IMR-90 (cell line): Measurements from ENCODE around the gene GRAMD1C.

Source experiments
- CEBPB ChIP-seq: IDR thresholded peaks from 2 replicates; pipeline ENCODE4 v1.6.1; 2012; ENCODE audit warnings: low read depth, low read length, improper control_type of control experiment
- CHD1 ChIP-seq: IDR thresholded peaks from 2 replicates; pipeline ENCODE4 v1.6.1; 2012; ENCODE audit warnings: low read depth, low read length, improper control_type of control experiment
- FOS ChIP-seq: fragments of 150-350 bp; IDR thresholded peaks from 2 replicates; pipeline ENCODE4 v1.6.1; 2016; ENCODE audit warnings: low read depth, low read length
- MAZ ChIP-seq: IDR thresholded peaks from 2 replicates; pipeline ENCODE4 v1.6.1; 2012; ENCODE audit warnings: low read depth, mild to moderate bottlenecking, low read length, improper control_type of control experiment, moderate library complexity, borderline replicate concordance
- MXI1 ChIP-seq: IDR thresholded peaks from 2 replicates; pipeline ENCODE4 v1.6.1; 2012; ENCODE audit warnings: low read depth, mild to moderate bottlenecking, low read length, moderate library complexity, borderline replicate concordance
- NFE2L2 ChIP-seq: fragments of 150-350 bp; IDR thresholded peaks from 2 replicates; pipeline ENCODE4 v1.6.1; 2016; ENCODE audit warnings: low read depth, mild to moderate bottlenecking, low read length
- POLR2A ChIP-seq: IDR thresholded peaks from 2 replicates; pipeline ENCODE4 v1.6.1; 2012; ENCODE audit warnings: mild to moderate bottlenecking, low read depth, low read length
- RAD21 ChIP-seq: IDR thresholded peaks from 2 replicates; pipeline ENCODE4 v1.6.1; 2012; ENCODE audit warnings: low read length, improper control_type of control experiment
- RCOR1 ChIP-seq: IDR thresholded peaks from 2 replicates; pipeline ENCODE4 v1.6.1; 2012; ENCODE audit warnings: mild to moderate bottlenecking, low read length, improper control_type of control experiment; ENCODE audit not compliant: insufficient replicate concordance
- RFX5 ChIP-seq: IDR thresholded peaks from 2 replicates; pipeline ENCODE4 v1.8.0; 2012; ENCODE audit warnings: low read depth, mild to moderate bottlenecking, low read length, moderate library complexity
- SMC3 ChIP-seq: fragments of 150-350 bp; IDR thresholded peaks from 2 replicates; pipeline ENCODE4 v1.6.1; 2016; ENCODE audit warnings: low read depth, mild to moderate bottlenecking, antibody characterized with exemption, low read length, moderate library complexity
- TF ChIP-seq, protein P1 (sequence below): conservative IDR thresholded peaks from 2 replicates; pipeline ENCODE4 v1.5.1; 2012; ENCODE audit warnings: mild to moderate bottlenecking, low read depth, low read length, improper control_type of control experiment
- TF ChIP-seq, protein P2 (sequence below): fragments of 150-350 bp; IDR thresholded peaks from 2 replicates; pipeline ENCODE4 v1.6.1; 2017; ENCODE audit warnings: mild to moderate bottlenecking, antibody characterized with exemption, low read length, low read depth
- TF ChIP-seq, protein P3 (sequence below): fragments of 150-350 bp; IDR thresholded peaks from 2 replicates; pipeline ENCODE4 v1.6.1; 2016; ENCODE audit warnings: low read depth, mild to moderate bottlenecking, low read length, moderate library complexity, borderline replicate concordance

DNA sequence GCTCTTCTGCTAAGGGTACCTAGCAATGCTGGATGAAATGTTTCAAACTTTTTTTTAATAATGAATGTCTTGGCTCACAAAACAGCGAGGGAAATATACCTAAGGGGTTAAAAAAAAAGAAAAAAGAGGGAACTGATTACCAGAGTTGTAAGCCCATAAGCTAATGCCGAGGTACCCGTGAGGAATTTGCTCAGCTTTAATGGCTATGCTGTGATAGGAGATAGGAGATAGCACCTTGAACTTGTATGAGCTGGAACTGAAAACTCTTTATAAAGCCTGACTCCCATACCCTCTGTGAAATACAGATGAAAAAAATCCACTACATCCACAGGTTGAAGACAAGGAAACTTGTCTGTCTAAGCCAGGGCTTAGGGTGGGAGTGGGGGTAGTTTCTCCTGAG lies 13.9 kb downstream of the GRAMD1C start:
- no peak for TF ChIP-seq FOS
- TF ChIP-seq POLR2A: no peak
- TF ChIP-seq, protein P1, sequence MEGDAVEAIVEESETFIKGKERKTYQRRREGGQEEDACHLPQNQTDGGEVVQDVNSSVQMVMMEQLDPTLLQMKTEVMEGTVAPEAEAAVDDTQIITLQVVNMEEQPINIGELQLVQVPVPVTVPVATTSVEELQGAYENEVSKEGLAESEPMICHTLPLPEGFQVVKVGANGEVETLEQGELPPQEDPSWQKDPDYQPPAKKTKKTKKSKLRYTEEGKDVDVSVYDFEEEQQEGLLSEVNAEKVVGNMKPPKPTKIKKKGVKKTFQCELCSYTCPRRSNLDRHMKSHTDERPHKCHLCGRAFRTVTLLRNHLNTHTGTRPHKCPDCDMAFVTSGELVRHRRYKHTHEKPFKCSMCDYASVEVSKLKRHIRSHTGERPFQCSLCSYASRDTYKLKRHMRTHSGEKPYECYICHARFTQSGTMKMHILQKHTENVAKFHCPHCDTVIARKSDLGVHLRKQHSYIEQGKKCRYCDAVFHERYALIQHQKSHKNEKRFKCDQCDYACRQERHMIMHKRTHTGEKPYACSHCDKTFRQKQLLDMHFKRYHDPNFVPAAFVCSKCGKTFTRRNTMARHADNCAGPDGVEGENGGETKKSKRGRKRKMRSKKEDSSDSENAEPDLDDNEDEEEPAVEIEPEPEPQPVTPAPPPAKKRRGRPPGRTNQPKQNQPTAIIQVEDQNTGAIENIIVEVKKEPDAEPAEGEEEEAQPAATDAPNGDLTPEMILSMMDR: no peak
- TF ChIP-seq, protein P2, sequence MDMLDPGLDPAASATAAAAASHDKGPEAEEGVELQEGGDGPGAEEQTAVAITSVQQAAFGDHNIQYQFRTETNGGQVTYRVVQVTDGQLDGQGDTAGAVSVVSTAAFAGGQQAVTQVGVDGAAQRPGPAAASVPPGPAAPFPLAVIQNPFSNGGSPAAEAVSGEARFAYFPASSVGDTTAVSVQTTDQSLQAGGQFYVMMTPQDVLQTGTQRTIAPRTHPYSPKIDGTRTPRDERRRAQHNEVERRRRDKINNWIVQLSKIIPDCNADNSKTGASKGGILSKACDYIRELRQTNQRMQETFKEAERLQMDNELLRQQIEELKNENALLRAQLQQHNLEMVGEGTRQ: no peak
- TF ChIP-seq MAZ: no peak
- TF ChIP-seq, protein P3, sequence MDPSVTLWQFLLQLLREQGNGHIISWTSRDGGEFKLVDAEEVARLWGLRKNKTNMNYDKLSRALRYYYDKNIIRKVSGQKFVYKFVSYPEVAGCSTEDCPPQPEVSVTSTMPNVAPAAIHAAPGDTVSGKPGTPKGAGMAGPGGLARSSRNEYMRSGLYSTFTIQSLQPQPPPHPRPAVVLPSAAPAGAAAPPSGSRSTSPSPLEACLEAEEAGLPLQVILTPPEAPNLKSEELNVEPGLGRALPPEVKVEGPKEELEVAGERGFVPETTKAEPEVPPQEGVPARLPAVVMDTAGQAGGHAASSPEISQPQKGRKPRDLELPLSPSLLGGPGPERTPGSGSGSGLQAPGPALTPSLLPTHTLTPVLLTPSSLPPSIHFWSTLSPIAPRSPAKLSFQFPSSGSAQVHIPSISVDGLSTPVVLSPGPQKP: no peak
- no peak for TF ChIP-seq MXI1
- TF ChIP-seq RAD21: no peak
- TF ChIP-seq RCOR1: no peak
- no peak for TF ChIP-seq CEBPB
- no peak for TF ChIP-seq NFE2L2
- TF ChIP-seq CHD1: no peak
- TF ChIP-seq SMC3: no peak
- TF ChIP-seq RFX5: no peak
